ENCODE results near the gene ZFP64. TPM values are rescaled to one million over a fixed set of nuclear protein-coding genes. Genes with fewer than 3 reads are reported as not detected.
A peak's percentile ranks its signal among the peaks of the same experiment; 100 is the strongest.

The ZFP64 gene
- total RNA-seq, 5 donors from 2014 or later (not counting 1 experiment from before 2014, with no cell fraction given), result 8.1 to 12.1 (median 11.7) TPM

DNA sequence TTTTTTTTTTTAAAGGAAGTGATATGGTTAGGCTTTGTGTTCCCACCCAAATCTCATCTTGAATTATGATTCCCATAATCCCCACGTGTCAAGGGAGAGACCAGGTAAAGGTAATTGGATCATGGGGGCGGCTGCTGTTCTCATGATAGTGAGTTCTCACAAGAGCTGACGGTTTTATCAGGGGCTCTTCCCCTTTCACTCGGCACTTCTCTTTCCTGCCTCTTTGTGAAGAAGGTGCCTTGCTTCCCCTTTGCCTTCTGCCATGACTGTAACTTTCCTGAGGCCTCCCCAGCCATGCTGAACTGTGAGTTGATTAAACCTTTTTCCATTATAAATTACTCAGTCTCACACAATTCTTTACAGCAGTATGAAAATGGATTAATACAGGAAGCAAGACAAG, 64.3 kb downstream of the ZFP64 start:
- DNase-seq (no peak), ATAC-seq (replicated peaks in 1 of 4) (no peak)
- Mint-ChIP-seq H3K36me3 (peaks cover 14% of the 10 kb centered on the region), H3K4me3 (no peak overlapping the region), H3K27me3 (no peaks in the 10 kb centered on the region), H3K27ac (no peak overlapping the region), H3K4me1 (no peaks in the 10 kb centered on the region), H3K9me3 (no peaks in the 10 kb centered on the region)
- no peaks in the 10 kb centered on the region for H3K36me3 ChIP-seq (ENCODE audit: control insufficient read depth in 2 of 2, extremely low read depth in 1 of 2, insufficient read depth in 1 of 2, low read length in 1 of 2)
- H3K4me1 ChIP-seq (ENCODE audit: control insufficient read depth in 1 of 2, extremely low read depth in 1 of 2, insufficient read depth in 2 of 2, low read length in 2 of 2), result no peaks in the 10 kb centered on the region
- no peak overlapping the region for H3K27ac ChIP-seq (ENCODE audit: low read length)
- WGBS (ENCODE audit: insufficient coverage), result 50% methylated on average over 1 of the region's 4 CpGs
- POLR2A ChIA-PET, result no interaction called here
- H3K9me3 ChIP-seq, result no peaks in the 10 kb centered on the region
- CTCF ChIA-PET, result interaction anchor here (0.5 to 1.9 kb wide), 2 partner anchors 84 to 1420 kb away, joined by 3 to 13 read pairs; no protein-coding TSS in a partner anchor
- no peak overlapping the region for H3K4me3 ChIP-seq (ENCODE audit: control insufficient read depth in 1 of 2, extremely low read depth in 1 of 2, low read length in 1 of 2)
- H3K27me3 ChIP-seq (replicated peaks in 1 of 2; ENCODE audit: control insufficient read depth in 2 of 2, extremely low read depth in 1 of 2, insufficient read depth in 2 of 2, low read length in 1 of 2), result no peaks in the 10 kb centered on the region

GRCh38 chr20:52124821-52125220, 66.8 kb downstream of the ZFP64 start:
- 71% methylated on average over 1 of the region's 3 CpGs for WGBS (ENCODE audit: insufficient coverage)
- no peaks in the 10 kb centered on the region for H3K9me3 Mint-ChIP-seq
- POLR2A ChIA-PET, result no interaction called here

GRCh38 chr20:52118696-52119095, 72.9 kb downstream of the ZFP64 start:
- no peaks in the 10 kb centered on the region for H3K27me3 Mint-ChIP-seq
- no peak for ATAC-seq (replicated peaks in 1 of 4)
- peaks cover 28% of the 10 kb centered on the region for H3K36me3 Mint-ChIP-seq
- Histone ChIP-seq H3K36me3 (ENCODE audit: control insufficient read depth in 2 of 2, extremely low read depth in 1 of 2, insufficient read depth in 1 of 2, low read length in 1 of 2) (no peaks in the 10 kb centered on the region), H3K9me3 (no peaks in the 10 kb centered on the region), H3K27me3 (replicated peaks in 1 of 2; ENCODE audit: control insufficient read depth in 2 of 2, extremely low read depth in 1 of 2, insufficient read depth in 2 of 2, low read length in 1 of 2) (no peaks in the 10 kb centered on the region), H3K4me1 (ENCODE audit: control insufficient read depth in 1 of 2, extremely low read depth in 1 of 2, insufficient read depth in 2 of 2, low read length in 2 of 2) (no peaks in the 10 kb centered on the region), H3K4me3 (ENCODE audit: control insufficient read depth in 1 of 2, extremely low read depth in 1 of 2, low read length in 1 of 2) (no peak overlapping the region), H3K27ac (ENCODE audit: low read length) (no peak overlapping the region)
- H3K4me3 Mint-ChIP-seq, result no peak overlapping the region
- ChIA-PET CTCF (interaction anchor here in 1 of 2 donors (0.7 to 1.6 kb wide), 2 partner anchors 10 to 1668 kb away, joined by 4 read pairs; no protein-coding TSS in a partner anchor), POLR2A (no interaction called here)
- no peaks in the 10 kb centered on the region for H3K9me3 Mint-ChIP-seq
- WGBS (ENCODE audit: insufficient coverage), result 90% methylated on average over 2 of the region's 5 CpGs
- DNase-seq, result no peak
- no peaks in the 10 kb centered on the region for H3K4me1 Mint-ChIP-seq
- no peak overlapping the region for H3K27ac Mint-ChIP-seq

More at GRCh38 chr20:52124821-52125220, 66.8 kb downstream of the ZFP64 start:
- no peak overlapping the region for H3K4me3 ChIP-seq (ENCODE audit: control insufficient read depth in 1 of 2, extremely low read depth in 1 of 2, low read length in 1 of 2)
- no peaks in the 10 kb centered on the region for H3K4me1 Mint-ChIP-seq
- H3K36me3 Mint-ChIP-seq, result peaks cover 19% of the 10 kb centered on the region
- H3K4me3 Mint-ChIP-seq, result no peak overlapping the region
- H3K9me3 ChIP-seq, result no peaks in the 10 kb centered on the region
- H3K27ac ChIP-seq (ENCODE audit: low read length), result no peak overlapping the region
- no peaks in the 10 kb centered on the region for H3K36me3 ChIP-seq (ENCODE audit: control insufficient read depth in 2 of 2, extremely low read depth in 1 of 2, insufficient read depth in 1 of 2, low read length in 1 of 2)
- H3K27ac Mint-ChIP-seq, result no peak overlapping the region
- CTCF ChIA-PET, result no interaction called here
- no peak for ATAC-seq (replicated peaks in 1 of 4)
- no peaks in the 10 kb centered on the region for H3K27me3 ChIP-seq (replicated peaks in 1 of 2; ENCODE audit: control insufficient read depth in 2 of 2, extremely low read depth in 1 of 2, insufficient read depth in 2 of 2, low read length in 1 of 2)
- no peaks in the 10 kb centered on the region for H3K27me3 Mint-ChIP-seq
- H3K4me1 ChIP-seq (ENCODE audit: control insufficient read depth in 1 of 2, extremely low read depth in 1 of 2, insufficient read depth in 2 of 2, low read length in 2 of 2), result no peaks in the 10 kb centered on the region
- no peak for DNase-seq

DNA sequence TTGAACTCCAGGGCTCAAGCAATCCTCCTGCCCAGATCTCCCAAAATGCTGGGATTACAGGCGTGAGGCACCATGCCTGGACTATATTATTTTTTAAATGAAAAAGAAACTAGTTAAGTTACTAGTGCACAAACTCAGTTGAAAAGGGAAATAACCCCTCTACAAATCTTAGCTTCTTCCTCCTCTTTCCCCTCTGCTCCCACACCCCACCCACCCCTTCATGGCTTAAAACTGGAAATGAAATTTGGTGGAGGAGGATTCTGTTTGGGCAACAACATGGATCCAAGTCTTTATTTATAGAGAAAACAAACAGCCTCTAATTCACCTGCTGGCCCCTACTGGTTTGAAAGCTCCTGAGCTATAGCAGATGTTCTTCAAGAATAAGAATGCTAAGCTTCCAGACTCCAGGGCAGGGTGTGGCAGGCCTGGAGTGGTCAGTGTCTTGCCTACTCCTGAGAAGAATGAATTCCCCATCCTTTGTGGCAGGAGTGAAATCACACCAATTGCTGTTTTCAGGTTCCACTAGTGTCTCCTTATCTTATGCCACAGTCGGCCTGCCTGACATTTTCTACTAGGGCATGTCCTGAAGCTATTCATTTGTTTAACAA, 73.5 kb downstream of the ZFP64 start:
- H3K27ac Mint-ChIP-seq, result no peak overlapping the region
- H3K4me3 ChIP-seq (ENCODE audit: control insufficient read depth in 1 of 2, extremely low read depth in 1 of 2, low read length in 1 of 2), result no peak overlapping the region
- H3K9me3 Mint-ChIP-seq, result no peaks in the 10 kb centered on the region
- WGBS (ENCODE audit: insufficient coverage), result no CpG with 5 or more reads among the region's 2 CpGs
- POLR2A ChIA-PET, result no interaction called here
- no peaks in the 10 kb centered on the region for H3K27me3 ChIP-seq (replicated peaks in 1 of 2; ENCODE audit: control insufficient read depth in 2 of 2, extremely low read depth in 1 of 2, insufficient read depth in 2 of 2, low read length in 1 of 2)
- no peaks in the 10 kb centered on the region for H3K4me1 Mint-ChIP-seq
- H3K27ac ChIP-seq (ENCODE audit: low read length), result no peak overlapping the region
- no peak overlapping the region for H3K4me3 Mint-ChIP-seq
- CTCF ChIA-PET, result interaction anchor here in 1 of 2 donors (0.7 to 1.6 kb wide), 2 partner anchors 10 to 1669 kb away, joined by 4 read pairs; no protein-coding TSS in a partner anchor
- no peak for DNase-seq
- no peaks in the 10 kb centered on the region for H3K36me3 ChIP-seq (ENCODE audit: control insufficient read depth in 2 of 2, extremely low read depth in 1 of 2, insufficient read depth in 1 of 2, low read length in 1 of 2)
- no peaks in the 10 kb centered on the region for H3K4me1 ChIP-seq (ENCODE audit: control insufficient read depth in 1 of 2, extremely low read depth in 1 of 2, insufficient read depth in 2 of 2, low read length in 2 of 2)
- ATAC-seq (replicated peaks in 1 of 4), result no peak
- peaks cover 26% of the 10 kb centered on the region for H3K36me3 Mint-ChIP-seq
- no peaks in the 10 kb centered on the region for H3K27me3 Mint-ChIP-seq
- H3K9me3 ChIP-seq, result no peaks in the 10 kb centered on the region

DNA sequence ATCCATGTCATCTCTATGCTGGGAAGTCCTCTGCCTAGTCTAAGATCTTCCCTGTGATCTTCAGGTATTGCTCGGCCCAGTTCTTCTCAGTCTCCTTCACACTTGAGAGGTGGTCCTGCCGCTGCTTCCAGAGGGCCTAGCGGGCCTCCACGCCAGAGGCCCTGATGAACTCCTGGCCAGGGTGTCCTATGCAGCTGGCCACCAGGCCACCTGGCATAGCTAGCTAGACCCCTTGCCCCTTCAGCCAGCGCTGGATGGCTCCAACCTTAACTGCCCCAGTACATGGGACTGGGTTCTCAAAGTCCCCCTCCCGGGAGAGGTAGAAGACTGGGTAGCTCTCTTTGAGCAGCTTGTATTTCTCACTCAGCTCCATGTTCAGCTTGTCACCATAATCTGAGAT, 81.1 kb downstream of the ZFP64 start:
- H3K4me1 Mint-ChIP-seq, result peaks cover 0 to 9% (median 8%) of the 10 kb centered on the region in 3 donors
- H3K4me3 ChIP-seq (ENCODE audit: control insufficient read depth in 1 of 2, extremely low read depth in 1 of 2, low read length in 1 of 2), result no peak overlapping the region
- POLR2A ChIA-PET, result no interaction called here
- no peak for ATAC-seq (replicated peaks in 1 of 4)
- no peak overlapping the region for H3K27ac ChIP-seq (ENCODE audit: low read length)
- no peak overlapping the region for H3K4me3 Mint-ChIP-seq
- H3K9me3 ChIP-seq, result no peaks in the 10 kb centered on the region
- DNase-seq, result no peak
- CTCF ChIA-PET, result interaction anchor here (0.6 kb wide), 2 partner anchors 62 to 428 kb away, joined by 3 to 4 read pairs; no protein-coding TSS in a partner anchor
- peaks cover 0 to 7% of the 10 kb centered on the region in 2 experiments for H3K4me1 ChIP-seq (ENCODE audit: control insufficient read depth in 1 of 2, extremely low read depth in 1 of 2, insufficient read depth in 2 of 2, low read length in 2 of 2)
- H3K27me3 ChIP-seq (replicated peaks in 1 of 2; ENCODE audit: control insufficient read depth in 2 of 2, extremely low read depth in 1 of 2, insufficient read depth in 2 of 2, low read length in 1 of 2), result peaks cover 4 to 18% of the 10 kb centered on the region in 2 experiments
- H3K36me3 ChIP-seq (ENCODE audit: control insufficient read depth in 2 of 2, extremely low read depth in 1 of 2, insufficient read depth in 1 of 2, low read length in 1 of 2), result no peaks in the 10 kb centered on the region
- no peak overlapping the region for H3K27ac Mint-ChIP-seq
- WGBS (ENCODE audit: insufficient coverage), result 99% methylated on average over 5 of the region's 6 CpGs
- H3K9me3 Mint-ChIP-seq, result no peaks in the 10 kb centered on the region
- peaks cover 7% of the 10 kb centered on the region for H3K36me3 Mint-ChIP-seq
- H3K27me3 Mint-ChIP-seq, result peaks cover 12 to 18% of the 10 kb centered on the region in 2 donors

DNA sequence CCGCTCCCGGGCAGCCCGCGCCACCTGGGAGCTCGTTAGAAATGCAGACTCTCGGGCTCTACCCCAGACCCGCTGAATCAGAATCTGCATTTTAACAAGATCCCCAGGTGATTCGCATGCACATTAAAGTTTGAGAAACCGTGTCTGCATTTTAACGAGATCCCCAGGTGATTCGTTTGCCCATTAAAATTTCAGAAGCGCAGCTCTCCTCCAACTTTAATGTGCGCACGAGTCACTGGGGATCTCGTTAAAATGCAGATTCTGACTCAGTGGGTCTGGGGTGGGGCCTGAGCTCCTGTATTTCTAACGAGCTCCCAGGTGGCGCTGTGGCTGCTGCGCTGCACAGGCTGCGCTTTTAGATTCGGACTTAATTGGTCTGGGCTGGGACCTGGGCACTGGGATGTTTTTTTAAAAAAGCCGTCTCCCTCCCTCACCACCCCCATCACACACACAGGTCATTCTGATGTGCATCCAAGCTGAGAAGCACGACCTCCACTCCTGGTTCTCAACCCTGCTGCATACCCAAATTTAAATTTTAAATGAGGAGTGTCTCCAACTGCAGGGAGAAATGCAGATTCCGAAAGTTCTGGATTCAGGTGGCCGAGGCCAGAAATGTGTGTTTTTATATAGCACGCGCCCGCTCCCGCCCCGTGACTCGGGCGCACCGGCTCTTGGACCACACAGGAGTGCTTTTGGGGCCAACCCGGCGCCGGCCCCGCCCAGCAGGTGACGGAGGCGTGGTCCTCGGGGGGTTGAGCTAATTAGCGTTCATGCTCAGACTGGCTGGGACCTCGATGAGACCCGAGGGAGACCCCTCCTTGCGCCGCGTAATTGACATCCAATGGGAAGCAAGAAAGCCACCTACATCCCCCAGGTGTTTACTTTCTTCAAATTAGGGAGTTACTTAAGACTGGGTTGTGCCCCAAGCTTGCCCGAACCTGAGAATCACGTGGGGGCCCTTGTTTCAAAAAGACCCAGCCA, 85.8 kb downstream of the ZFP64 start:
- DNase-seq (no peak), ATAC-seq (replicated peaks in 1 of 4) (no peak)
- peaks cover 5 to 31% of the 10 kb centered on the region in 2 experiments for H3K4me1 ChIP-seq (ENCODE audit: control insufficient read depth in 1 of 2, extremely low read depth in 1 of 2, insufficient read depth in 2 of 2, low read length in 2 of 2)
- no peak overlapping the region for H3K27ac Mint-ChIP-seq
- peaks cover 5 to 41% of the 10 kb centered on the region in 2 experiments for H3K27me3 ChIP-seq (replicated peaks in 1 of 2; ENCODE audit: control insufficient read depth in 2 of 2, extremely low read depth in 1 of 2, insufficient read depth in 2 of 2, low read length in 1 of 2)
- no peaks in the 10 kb centered on the region for H3K9me3 Mint-ChIP-seq
- H3K4me3 ChIP-seq (ENCODE audit: control insufficient read depth in 1 of 2, extremely low read depth in 1 of 2, low read length in 1 of 2), result peak overlapping the region in 1 of 2 donors; percentile 35
- peaks cover 29 to 38% of the 10 kb centered on the region in 2 donors for H3K27me3 Mint-ChIP-seq
- H3K36me3 Mint-ChIP-seq, result peaks cover 5% of the 10 kb centered on the region
- 14% methylated on average over 39 of the region's 47 CpGs for WGBS (ENCODE audit: insufficient coverage)
- CTCF ChIA-PET, result interaction anchor here in 1 of 2 donors (0.7 kb wide), 1 partner anchor 86 kb away, joined by 3 read pairs; the partner anchor contains the start of gene ZFP64
- no peaks in the 10 kb centered on the region for H3K9me3 ChIP-seq
- peaks cover 13 to 31% (median 29%) of the 10 kb centered on the region in 3 donors for H3K4me1 Mint-ChIP-seq
- H3K36me3 ChIP-seq (ENCODE audit: control insufficient read depth in 2 of 2, extremely low read depth in 1 of 2, insufficient read depth in 1 of 2, low read length in 1 of 2), result no peaks in the 10 kb centered on the region
- no peak overlapping the region for H3K27ac ChIP-seq (ENCODE audit: low read length)
- H3K4me3 Mint-ChIP-seq, result peak overlapping the region in 2 of 3 donors; percentile 17 to 77
- POLR2A ChIA-PET, result no interaction called here

All from T-cell (primary cell).